SK-N-SH treated with all-trans-retinoic acid at 6 μM for 48 hours (cell line): Measurements from ENCODE around the gene CD63.
A peak's percentile ranks its signal among the peaks of the same experiment; 100 is the strongest.

Source experiments
- ATAC-seq: fragments of 200-7000 bp; cut with Tn5 transposase; 3 replicates; pipeline ENCODE4 v1.9.1; 2020; ENCODE audit warnings: mild to moderate bottlenecking, moderate library complexity
- CSDC2 ChIP-seq: fragments of 250-450 bp; sonication (Bioruptor Pico); IDR thresholded peaks from 2 replicates; pipeline ENCODE4 v1.5.0; 2020; ENCODE audit warnings: mild to moderate bottlenecking, moderate library complexity
- ESRRG ChIP-seq: fragments of 250-450 bp; sonication (Bioruptor Pico); IDR thresholded peaks from 2 replicates; pipeline ENCODE4 v1.6.1; 2021; ENCODE audit warnings: mild to moderate bottlenecking
- GLIS3 ChIP-seq: fragments of 250-450 bp; sonication (Bioruptor Pico); IDR thresholded peaks from 2 replicates; pipeline ENCODE4 v1.5.0; 2020; ENCODE audit warnings: mild to moderate bottlenecking, moderate library complexity
- OSR1 ChIP-seq: fragments of 250-450 bp; sonication (Bioruptor Pico); IDR thresholded peaks from 2 replicates; pipeline ENCODE4 v1.8.0; 2022; ENCODE audit warnings: moderate library complexity, mild to moderate bottlenecking, inconsistent platforms
- PPARA ChIP-seq: fragments of 250-450 bp; sonication (Bioruptor Pico); IDR thresholded peaks from 2 replicates; pipeline ENCODE4 v1.5.0; 2020; ENCODE audit warnings: mild to moderate bottlenecking, borderline replicate concordance
- RARB ChIP-seq: fragments of 250-450 bp; sonication (Bioruptor Pico); IDR thresholded peaks from 2 replicates; pipeline ENCODE4 v1.8.0; 2021; ENCODE audit warnings: mild to moderate bottlenecking, moderate library complexity
- SNAI2 ChIP-seq: fragments of 250-450 bp; sonication (Bioruptor Pico); IDR thresholded peaks from 2 replicates; pipeline ENCODE4 v1.5.0; 2020; ENCODE audit warnings: mild to moderate bottlenecking, moderate library complexity
- TOX ChIP-seq: fragments of 250-450 bp; sonication (Bioruptor Pico); IDR thresholded peaks from 2 replicates; pipeline ENCODE4 v1.8.0; 2021; ENCODE audit warnings: mild to moderate bottlenecking, moderate library complexity, borderline replicate concordance
- ZC3H10 ChIP-seq: fragments of 250-450 bp; sonication (Bioruptor Pico); IDR thresholded peaks from 2 replicates; pipeline ENCODE4 v1.5.1; 2021; ENCODE audit warnings: mild to moderate bottlenecking, moderate library complexity
- ZFP3 ChIP-seq: fragments of 250-450 bp; sonication (Bioruptor Pico); IDR thresholded peaks from 2 replicates; pipeline ENCODE4 v1.5.0; 2020; ENCODE audit warnings: mild to moderate bottlenecking, moderate library complexity
- ZNF565 ChIP-seq: fragments of 450-650 bp; formaldehyde crosslinking; conservative IDR thresholded peaks from 2 replicates; pipeline ENCODE4 v1.5.0; 2020; ENCODE audit warnings: low read depth, mild to moderate bottlenecking, moderate library complexity
- ZNF70 ChIP-seq: fragments of 450-650 bp; formaldehyde crosslinking; IDR thresholded peaks from 2 replicates; pipeline ENCODE4 v1.5.0; 2020; ENCODE audit warnings: mild to moderate bottlenecking, moderate library complexity
- TF ChIP-seq, protein P1 (sequence below): fragments of 250-450 bp; sonication (Bioruptor Pico); IDR thresholded peaks from 2 replicates; pipeline ENCODE4 v1.8.0; 2021; ENCODE audit warnings: low read depth, mild to moderate bottlenecking, moderate library complexity, borderline replicate concordance
- TF ChIP-seq, protein P2 (sequence below): fragments of 250-450 bp; sonication (Bioruptor Pico); IDR thresholded peaks from 2 replicates; pipeline ENCODE4 v1.8.0; 2020; ENCODE audit warnings: mild to moderate bottlenecking, moderate library complexity, borderline replicate concordance
- TF ChIP-seq, protein P3 (sequence below): fragments of 250-450 bp; sonication (Bioruptor Pico); IDR thresholded peaks from 2 replicates; pipeline ENCODE4 v1.5.1; 2021; ENCODE audit warnings: mild to moderate bottlenecking, moderate library complexity
- TF ChIP-seq, protein P4 (sequence below): fragments of 250-450 bp; sonication (Bioruptor Pico); IDR thresholded peaks from 2 replicates; pipeline ENCODE4 v1.5.0; 2020; ENCODE audit warnings: mild to moderate bottlenecking, moderate library complexity

The CD63 gene

DNA sequence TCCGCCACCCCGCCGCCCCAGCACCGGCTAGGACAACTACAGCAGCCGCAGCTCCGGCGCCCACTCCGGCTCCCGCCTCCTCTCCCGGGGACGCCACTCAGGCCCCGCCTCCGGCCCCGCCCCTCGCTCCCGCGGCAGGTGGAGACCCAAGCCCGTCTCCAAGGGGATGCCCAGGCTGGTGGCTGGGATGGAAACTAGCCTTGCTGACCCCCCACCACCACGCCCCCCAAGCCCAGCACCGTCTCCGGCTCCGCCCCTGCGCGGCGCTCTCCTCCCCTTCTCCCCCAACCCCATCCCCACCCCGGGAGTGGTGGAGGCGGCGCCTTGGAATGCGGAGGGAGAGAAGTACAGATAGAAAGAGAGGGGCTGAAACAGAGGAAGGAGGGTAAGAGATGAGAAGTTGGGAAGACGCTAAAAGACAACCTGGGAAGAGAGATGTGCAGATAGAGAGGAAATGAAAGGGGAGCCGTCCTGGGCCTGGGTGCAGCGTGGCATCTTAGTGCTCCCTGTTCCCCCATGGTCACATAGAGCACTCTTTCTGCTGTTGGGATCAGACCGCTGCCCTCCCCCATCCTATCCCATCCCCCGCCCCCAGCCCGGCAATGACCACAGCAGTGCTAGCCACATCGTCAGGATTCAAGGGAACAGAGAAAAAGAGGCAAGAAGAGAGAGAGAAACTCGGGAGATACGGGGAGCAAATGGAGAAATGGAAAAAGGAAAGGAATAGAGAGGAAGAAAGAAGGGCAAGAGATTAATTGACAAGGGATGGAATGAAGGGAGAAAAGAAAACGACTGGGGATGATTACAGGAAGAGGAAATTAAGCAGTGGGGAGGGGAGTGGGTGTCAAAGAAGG, 20.7 kb downstream of the CD63 start, which contains the start of gene ITGA7:
Gene ITGA7, minus strand, starts transcription at position 64 of the 854 bp plus-strand sequence. CDS start 222 bp downstream, outside the sequence.
- TF ChIP-seq SNAI2 (CRISPR knock-in tag) (no peak), PPARA (CRISPR knock-in tag) (no peak), ZNF70 (CRISPR knock-in tag) (no peak), CSDC2 (CRISPR knock-in tag) (no peak), OSR1 (CRISPR knock-in tag) (no peak)
- TF ChIP-seq, protein P1, sequence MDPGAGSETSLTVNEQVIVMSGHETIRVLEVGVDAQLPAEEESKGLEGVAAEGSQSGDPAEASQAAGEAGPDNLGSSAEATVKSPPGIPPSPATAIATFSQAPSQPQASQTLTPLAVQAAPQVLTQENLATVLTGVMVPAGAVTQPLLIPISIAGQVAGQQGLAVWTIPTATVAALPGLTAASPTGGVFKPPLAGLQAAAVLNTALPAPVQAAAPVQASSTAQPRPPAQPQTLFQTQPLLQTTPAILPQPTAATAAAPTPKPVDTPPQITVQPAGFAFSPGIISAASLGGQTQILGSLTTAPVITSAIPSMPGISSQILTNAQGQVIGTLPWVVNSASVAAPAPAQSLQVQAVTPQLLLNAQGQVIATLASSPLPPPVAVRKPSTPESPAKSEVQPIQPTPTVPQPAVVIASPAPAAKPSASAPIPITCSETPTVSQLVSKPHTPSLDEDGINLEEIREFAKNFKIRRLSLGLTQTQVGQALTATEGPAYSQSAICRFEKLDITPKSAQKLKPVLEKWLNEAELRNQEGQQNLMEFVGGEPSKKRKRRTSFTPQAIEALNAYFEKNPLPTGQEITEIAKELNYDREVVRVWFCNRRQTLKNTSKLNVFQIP (CRISPR knock-in tag): no peak
- TF ChIP-seq, all 23 proteins: peak for 0
- ATAC-seq: peak; percentile 87

DNA sequence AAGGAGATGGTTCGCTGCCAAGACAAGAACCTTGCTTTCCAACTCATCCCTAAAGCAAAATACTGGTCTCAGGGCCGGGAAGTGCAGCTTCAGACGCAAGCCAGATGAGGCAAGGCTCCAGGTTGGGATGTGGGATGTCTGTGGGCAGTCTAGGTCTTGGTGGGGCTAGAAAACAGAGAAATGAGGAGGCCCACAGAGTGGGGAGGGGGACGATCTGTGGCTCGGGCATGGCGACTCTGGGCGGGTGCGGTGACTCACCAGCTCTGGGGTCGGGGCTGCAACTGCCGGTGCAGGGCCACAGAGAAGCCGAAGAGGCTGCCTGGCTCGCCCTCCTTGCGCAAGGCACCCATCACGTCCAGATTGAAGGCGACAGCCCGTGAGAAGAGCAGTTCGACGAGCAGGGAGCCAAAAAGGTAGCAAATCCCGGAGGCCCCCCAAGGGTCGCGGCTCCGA, 21.6 kb downstream of the CD63 start:
- peak; percentile 38 for ATAC-seq
- TF ChIP-seq RARB (no peak), ZNF565 (CRISPR knock-in tag) (no peak), OSR1 (CRISPR knock-in tag) (no peak), ZNF70 (CRISPR knock-in tag) (no peak), ZFP3 (CRISPR knock-in tag) (no peak), ZC3H10 (no peak), ESRRG (CRISPR knock-in tag) (no peak), GLIS3 (CRISPR knock-in tag) (no peak), CSDC2 (CRISPR knock-in tag) (no peak), PPARA (CRISPR knock-in tag) (no peak)
- TF ChIP-seq, protein P2, sequence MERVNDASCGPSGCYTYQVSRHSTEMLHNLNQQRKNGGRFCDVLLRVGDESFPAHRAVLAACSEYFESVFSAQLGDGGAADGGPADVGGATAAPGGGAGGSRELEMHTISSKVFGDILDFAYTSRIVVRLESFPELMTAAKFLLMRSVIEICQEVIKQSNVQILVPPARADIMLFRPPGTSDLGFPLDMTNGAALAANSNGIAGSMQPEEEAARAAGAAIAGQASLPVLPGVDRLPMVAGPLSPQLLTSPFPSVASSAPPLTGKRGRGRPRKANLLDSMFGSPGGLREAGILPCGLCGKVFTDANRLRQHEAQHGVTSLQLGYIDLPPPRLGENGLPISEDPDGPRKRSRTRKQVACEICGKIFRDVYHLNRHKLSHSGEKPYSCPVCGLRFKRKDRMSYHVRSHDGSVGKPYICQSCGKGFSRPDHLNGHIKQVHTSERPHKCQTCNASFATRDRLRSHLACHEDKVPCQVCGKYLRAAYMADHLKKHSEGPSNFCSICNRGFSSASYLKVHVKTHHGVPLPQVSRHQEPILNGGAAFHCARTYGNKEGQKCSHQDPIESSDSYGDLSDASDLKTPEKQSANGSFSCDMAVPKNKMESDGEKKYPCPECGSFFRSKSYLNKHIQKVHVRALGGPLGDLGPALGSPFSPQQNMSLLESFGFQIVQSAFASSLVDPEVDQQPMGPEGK (CRISPR knock-in tag): no peak
- TF ChIP-seq, protein P3, sequence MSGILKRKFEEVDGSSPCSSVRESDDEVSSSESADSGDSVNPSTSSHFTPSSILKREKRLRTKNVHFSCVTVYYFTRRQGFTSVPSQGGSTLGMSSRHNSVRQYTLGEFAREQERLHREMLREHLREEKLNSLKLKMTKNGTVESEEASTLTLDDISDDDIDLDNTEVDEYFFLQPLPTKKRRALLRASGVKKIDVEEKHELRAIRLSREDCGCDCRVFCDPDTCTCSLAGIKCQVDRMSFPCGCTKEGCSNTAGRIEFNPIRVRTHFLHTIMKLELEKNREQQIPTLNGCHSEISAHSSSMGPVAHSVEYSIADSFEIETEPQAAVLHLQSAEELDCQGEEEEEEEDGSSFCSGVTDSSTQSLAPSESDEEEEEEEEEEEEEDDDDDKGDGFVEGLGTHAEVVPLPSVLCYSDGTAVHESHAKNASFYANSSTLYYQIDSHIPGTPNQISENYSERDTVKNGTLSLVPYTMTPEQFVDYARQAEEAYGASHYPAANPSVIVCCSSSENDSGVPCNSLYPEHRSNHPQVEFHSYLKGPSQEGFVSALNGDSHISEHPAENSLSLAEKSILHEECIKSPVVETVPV (CRISPR knock-in tag): no peak
- TF ChIP-seq, protein P4, sequence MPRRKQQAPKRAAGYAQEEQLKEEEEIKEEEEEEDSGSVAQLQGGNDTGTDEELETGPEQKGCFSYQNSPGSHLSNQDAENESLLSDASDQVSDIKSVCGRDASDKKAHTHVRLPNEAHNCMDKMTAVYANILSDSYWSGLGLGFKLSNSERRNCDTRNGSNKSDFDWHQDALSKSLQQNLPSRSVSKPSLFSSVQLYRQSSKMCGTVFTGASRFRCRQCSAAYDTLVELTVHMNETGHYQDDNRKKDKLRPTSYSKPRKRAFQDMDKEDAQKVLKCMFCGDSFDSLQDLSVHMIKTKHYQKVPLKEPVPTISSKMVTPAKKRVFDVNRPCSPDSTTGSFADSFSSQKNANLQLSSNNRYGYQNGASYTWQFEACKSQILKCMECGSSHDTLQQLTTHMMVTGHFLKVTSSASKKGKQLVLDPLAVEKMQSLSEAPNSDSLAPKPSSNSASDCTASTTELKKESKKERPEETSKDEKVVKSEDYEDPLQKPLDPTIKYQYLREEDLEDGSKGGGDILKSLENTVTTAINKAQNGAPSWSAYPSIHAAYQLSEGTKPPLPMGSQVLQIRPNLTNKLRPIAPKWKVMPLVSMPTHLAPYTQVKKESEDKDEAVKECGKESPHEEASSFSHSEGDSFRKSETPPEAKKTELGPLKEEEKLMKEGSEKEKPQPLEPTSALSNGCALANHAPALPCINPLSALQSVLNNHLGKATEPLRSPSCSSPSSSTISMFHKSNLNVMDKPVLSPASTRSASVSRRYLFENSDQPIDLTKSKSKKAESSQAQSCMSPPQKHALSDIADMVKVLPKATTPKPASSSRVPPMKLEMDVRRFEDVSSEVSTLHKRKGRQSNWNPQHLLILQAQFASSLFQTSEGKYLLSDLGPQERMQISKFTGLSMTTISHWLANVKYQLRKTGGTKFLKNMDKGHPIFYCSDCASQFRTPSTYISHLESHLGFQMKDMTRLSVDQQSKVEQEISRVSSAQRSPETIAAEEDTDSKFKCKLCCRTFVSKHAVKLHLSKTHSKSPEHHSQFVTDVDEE (CRISPR knock-in tag): no peak
- TF ChIP-seq, all 23 proteins: peak for 0

DNA sequence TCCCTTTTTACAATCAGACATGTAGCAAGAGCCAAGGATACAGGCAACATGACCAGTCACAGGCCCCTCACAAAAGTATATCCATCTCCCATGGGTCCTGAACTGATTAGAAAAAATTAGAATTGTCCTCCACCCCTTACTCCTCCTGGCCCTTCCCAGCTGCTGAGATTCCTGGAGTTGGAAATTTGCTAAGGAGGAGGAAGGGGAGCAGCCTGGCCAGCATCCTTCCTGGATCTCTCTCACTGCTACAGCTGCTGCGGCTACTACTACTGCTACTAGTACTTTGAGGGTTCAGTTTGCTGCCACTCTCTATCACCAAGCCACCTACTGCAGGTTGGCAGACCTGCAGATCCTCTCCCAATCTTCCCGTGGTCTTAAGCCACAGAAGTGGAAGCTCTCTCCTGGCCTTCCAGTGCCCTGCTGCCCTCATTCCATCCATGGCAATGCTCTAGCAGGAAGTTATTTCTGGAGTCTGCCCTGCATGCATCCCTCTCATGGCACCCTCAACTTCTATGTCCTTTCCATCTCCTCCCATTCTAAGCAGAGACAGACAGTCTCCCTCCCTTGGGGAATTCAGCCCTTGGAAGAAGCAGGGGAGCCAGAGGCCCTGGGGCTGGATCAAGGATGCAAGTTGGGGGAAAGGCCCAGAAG, 22.1 kb downstream of the CD63 start:
- TF ChIP-seq, protein P4 (CRISPR knock-in tag): no peak
- TF ChIP-seq ZNF565 (CRISPR knock-in tag) (no peak), ZFP3 (CRISPR knock-in tag) (no peak), PPARA (CRISPR knock-in tag) (no peak), TOX (CRISPR knock-in tag) (no peak), ZC3H10 (no peak)

More for the DNA sequence above, 22.1 kb downstream of the CD63 start:
- ATAC-seq: no peak
